HG03521 (cell line): Measurements from ENCODE around the gene STK40.

Source experiments
- ATAC-seq: cut with Tn5 transposase; IDR thresholded peaks from one replicate; pipeline ENCODE4 v1.9.1; 2021; ENCODE audit warnings: mild to moderate bottlenecking, moderate library complexity; ENCODE audit not compliant: unreplicated experiment

The STK40 gene

DNA sequence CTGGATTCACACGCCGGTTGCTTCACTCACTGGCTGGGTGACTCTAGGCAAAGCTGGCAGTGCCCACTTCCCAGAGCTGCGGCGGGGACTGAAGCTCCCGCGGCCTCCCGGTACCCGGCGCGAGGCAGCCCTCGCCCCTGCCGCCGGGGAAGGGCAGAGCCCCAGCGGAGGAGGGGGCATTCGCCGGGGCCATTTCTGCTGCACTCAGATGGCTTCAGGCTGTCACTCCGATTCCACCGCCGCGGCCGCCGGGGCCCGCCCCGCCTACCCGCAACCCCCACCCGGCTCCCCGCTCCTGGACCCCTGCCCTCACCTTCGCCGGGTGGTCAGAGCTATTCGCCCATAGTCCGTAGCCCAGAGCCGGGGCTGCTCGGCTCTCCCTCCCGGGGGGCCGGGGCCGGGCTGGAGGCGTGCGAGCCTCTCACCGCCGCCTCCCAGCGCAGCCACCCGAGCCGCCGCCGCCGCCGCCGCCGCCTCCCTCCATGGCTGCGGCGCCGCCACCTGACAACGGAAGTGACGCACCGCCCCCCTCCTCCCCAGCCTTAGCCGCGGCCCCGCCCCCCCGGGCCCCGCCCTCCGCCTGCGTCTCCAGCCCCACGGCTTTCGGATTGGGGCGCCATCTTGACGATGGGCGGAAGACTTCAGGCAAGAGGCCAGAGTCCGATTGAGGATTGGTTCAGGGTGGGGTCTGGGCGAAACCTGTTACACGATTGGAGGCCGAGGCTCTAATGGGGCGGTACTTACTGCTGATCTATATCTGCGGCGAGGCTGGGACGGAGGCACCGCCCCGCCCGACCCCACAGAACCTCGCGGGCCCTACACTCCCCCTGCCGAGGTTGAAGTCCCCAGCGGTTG is at the start of gene STK40:
STK40 (minus strand) TSS at position 515 of the 855 bp plus-strand sequence. CDS start 24,592 bp downstream, outside the sequence.
- peak; percentile 87 for ATAC-seq

GRCh38 chr1:36433102-36433501 is 47.4 kb upstream of the STK40 start:
- ATAC-seq: no peak

- ATAC-seq: no peak
Measured at GRCh38 chr1:36432616-36433015, 46.9 kb upstream of the STK40 start.

DNA sequence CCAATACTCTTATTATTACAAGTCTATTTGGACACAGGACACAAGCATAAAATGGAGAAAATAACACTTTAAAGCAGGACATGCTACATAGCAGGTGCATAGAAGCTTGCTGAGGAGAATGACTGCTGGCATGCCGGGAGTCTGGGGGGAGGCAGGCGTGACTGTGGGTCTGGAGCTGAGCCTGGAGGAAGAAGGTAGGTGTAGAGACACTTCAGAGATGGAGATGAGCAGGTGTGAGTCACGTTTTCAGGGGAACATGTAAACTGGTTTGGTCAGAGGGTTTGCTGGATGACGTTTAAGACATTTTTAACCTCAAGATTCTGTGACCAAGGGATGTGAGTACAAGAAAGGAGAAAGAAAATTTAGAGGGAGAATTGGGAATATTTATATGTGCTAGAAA is 40.1 kb upstream of the STK40 start:
- no peak for ATAC-seq

DNA sequence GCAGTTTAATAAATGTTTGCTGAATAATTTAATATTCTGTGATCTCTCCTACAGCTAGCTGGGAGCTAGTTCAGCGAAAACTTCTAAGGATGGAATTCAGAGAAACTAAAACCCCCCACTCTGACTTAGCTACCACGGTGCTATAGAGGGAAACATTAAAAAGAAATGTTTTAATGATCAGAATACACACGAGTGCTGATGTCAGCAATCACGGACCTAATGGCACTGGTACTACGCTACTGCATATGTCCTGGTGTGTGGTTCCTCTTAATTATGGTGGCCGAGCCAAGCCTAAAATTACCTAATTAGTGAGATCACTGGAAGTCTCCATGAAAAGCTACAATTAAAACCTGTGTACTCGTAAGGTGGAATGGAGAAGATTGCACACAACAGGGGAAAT is 35.9 kb upstream of the STK40 start:
- no peak for ATAC-seq

DNA sequence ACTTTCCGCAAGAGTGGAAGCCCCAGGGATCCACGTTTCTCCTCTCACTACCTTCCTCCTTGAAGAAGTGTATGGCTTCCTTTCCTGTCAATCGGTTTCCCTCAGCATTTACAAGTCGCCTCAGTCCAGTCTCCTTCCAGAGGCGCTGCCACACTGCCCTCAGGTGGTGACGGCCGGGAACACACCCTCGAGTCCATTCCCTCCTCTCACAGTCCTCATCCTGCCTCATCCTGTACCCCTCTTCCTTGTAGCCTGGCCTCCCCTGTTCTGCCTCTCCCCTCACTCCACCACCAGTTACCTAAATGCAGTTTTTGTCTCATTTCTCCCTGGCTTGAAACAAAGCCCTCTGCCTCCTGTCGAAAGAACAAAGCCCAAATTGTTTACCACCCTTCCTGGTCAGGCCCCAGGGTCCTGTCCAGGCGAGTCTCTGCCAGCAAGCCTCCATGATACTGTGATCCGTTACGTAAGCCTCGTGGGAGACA is 35.2 kb upstream of the STK40 start:
- ATAC-seq: peak; percentile 56

DNA sequence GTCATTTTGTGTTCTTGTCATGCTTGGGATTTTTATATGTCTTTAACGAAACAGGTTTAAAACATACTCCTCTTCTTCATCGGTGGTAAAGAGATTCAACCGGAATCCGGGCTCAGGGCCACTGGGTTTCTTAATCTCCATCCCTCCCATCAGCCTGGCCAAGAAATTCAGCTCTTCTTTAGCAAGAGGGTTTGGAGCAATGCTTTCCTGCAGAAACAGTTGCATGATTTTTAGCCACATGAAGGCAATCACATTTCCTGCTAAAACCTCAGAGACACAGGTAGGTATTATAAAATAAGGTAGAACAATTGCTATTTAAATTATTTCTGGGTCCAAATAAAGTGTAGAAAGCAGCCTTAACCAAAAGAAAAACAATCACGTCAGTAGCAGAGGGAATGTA is 34.7 kb upstream of the STK40 start:
- no peak for ATAC-seq

DNA sequence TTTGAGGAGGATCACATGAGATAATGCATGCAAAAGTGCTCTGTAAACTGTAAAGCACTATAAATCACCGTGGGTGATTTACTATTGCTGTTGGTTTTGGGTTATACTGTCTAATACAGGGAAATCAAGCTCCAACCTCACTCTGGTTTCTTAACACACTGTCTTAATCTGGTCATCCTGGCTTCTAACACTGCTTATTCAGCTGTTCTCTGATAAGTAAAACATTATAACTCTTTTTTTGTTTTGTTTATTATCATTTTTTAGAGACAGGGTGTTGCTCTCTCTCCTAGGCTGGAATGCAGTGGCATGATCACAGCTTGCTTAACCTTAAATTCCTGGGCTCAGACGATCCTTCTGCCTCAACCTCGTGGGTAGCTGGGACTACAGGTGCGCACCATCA is 33.8 kb upstream of the STK40 start:
- no peak for ATAC-seq

GRCh38 chr1:36419140-36419539 is 33.4 kb upstream of the STK40 start:
- ATAC-seq: no peak

GRCh38 chr1:36417931-36418330 is 32.2 kb upstream of the STK40 start:
- ATAC-seq: no peak

GRCh38 chr1:36415661-36416326 is 30.1 kb upstream of the STK40 start:
- no peak for ATAC-seq

GRCh38 chr1:36414384-36414783 is 28.7 kb upstream of the STK40 start:
- no peak for ATAC-seq

GRCh38 chr1:36411674-36412648 is 26.2 kb upstream of the STK40 start:
- no peak for ATAC-seq

DNA sequence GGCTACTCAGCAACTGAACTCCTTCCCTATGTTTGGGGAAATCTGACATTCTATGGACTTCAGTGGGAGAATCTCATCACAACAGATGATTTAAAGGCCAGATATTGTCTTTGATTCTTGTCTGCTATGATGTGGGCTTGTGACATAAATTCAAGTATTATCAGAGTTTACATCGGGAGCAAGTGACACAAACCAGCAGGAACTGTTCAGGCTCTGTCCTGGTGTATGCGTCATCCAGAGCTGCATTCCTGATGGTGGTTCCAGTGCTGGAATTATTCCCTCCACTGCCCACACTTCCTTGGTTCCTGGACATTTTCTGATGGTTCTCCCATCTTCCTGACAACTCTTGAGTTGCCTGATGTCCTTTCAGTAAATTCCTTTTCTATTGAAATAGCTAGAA is 22.8 kb upstream of the STK40 start:
- ATAC-seq: no peak

DNA sequence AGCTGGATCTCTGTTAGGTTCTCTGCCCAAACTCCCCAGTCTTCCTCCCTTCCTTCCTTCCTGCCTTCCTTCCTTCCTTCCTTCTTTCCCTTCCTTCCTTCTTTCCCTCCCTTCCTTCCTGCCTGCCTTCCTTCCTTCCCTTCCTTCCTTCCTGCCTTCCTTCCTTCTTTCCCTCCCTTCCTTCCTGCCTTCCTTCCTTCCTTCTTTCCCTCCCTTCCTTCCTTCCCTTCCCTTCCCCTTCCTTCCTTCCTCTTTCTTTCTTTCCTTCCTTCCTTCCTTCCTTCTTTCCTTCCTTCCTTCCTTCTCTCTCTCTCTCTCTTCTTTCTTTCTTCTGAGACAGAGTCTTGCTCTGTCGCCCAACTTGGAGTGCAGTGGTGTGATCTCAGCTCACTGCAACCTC is 20.7 kb upstream of the STK40 start:
- ATAC-seq: no peak

- ATAC-seq: no peak
Measured at GRCh38 chr1:36402504-36402890, 16.8 kb upstream of the STK40 start.

DNA sequence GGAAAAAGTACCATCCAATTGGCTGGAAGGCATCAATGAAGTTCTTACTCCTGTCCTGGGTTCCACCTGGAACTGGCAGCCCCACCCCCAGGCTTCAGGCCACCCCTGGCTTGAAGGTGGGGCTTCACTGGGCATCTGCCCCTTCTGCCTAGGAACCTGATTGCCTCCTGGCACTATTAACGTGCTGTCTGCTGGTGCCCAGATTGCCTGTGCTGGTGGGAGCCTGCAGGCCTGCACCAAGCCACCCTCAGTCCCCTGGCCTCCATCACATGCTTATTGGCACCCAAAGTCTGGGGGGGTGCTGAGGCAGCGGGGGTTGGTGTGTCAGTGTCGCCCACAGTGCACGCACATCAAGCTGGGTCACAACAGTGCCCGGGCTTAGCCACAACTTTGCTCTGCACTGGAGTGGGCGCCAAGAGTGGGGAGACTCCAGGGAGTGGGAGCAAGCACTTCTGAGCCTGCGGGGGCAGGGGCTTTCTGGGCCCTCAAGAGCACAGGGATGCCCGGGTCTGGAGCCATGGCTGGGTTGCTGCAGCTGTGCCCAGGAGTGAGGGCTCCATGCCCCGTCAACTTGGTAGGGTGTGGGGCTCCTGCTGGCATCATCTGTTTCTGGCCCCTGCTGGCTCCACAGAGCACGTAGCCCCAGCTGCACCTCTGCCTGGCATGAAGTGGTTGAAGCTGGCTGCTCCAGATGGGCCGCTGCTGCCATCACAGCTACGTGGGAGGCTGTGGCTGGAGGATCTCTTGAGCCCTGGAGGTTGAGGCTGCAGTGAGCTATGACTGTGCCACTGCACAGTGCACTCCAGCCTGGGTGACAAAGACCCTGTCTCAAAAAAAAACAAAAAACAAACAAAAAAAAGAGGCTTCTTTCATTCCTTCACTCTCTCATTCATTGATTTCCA is 16.1 kb upstream of the STK40 start:
- no peak for ATAC-seq

- no peak for ATAC-seq
Measured at GRCh38 chr1:36400825-36401601, 15.3 kb upstream of the STK40 start.

DNA sequence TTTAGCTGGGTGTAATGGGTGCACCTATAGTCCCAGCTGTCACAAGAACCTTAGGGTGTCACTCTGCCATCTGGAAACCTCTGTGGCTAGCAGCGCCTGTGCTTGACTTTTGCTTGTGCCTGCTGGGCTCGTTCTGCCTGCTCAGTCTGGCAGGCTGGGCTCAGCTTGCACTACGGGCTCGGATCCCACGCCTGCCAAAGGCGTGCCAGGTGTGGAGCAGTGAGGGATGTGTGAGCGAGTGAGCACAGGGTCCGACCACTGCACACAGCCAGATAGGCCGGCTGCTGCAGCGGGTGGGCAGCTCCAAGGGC is 14.7 kb upstream of the STK40 start:
- ATAC-seq: no peak
